HUDEP-2 (cell line): ENCODE results near the gene SIRT2.
A peak's percentile ranks its signal among the peaks of the same experiment; 100 is the strongest.

ENCODE experiments used
- DNase-seq, 76 experiments: peaks; one replicate each; lab custom pipeline; 2025; ENCODE audit not compliant: unreplicated experiment in 76 of 76; lab: John Stamatoyannopoulos, UW

SIRT2 gene

DNA sequence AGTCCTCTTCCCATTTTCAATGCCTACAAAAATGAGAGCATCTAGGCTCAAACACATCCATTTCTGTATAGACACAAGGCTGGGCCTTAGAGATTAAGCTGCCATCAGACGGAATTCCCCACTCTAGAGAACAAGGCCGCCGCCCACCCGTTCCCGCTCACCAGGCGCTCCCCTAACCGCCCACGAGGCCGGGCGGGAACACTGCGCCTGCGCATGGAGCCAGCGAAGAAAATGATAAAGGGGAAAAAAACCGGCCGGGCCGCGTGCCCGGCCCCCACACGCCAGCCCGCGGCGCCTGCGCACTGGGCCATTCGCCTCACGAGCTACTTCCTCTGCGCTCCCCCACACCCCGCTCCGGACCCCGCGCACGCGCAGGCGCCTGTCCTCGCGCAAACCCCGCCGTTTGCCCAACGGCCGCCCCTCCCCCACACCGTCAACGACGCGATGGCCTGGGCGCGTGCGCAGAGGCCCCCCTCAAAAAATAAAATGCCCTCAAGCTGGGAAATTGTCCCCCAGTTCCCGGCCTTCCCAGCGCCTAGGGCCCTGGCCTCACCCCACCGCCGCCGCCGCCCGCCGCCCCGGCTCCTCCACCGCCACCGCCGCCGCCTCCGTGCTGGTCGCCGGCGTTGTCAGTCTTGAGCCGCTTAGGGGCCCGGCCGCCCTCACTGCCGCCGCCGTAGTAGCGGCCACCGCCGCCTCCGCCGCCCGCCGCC, 50.1 kb downstream of the SIRT2 start:
- peak; percentile 71 to 100 (median 99) for DNase-seq

- peak in 2 of 76 experiments; percentile 19 to 44 for DNase-seq
Measured at GRCh38 chr19:38848299-38849146, 50.9 kb downstream of the SIRT2 start.

DNA sequence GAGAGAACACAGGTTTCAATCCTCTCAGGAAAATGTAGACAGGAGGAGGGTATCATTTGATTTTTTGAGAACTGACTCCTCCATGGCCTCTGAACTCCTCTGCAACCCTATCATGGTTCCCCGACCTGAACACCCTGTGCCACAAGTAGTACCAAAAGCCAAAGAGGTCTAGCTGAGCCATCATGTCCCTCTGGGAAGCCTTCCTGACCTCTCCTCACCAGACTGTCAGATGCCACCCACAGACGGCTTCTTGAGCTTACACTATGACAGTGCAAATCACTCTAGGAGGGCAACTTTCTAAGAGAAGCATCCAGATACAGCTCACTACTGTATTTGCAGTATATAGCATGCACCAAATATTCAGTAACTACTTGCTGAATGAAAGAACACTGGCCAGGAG, 53.3 kb downstream of the SIRT2 start:
- DNase-seq = no peak

DNA sequence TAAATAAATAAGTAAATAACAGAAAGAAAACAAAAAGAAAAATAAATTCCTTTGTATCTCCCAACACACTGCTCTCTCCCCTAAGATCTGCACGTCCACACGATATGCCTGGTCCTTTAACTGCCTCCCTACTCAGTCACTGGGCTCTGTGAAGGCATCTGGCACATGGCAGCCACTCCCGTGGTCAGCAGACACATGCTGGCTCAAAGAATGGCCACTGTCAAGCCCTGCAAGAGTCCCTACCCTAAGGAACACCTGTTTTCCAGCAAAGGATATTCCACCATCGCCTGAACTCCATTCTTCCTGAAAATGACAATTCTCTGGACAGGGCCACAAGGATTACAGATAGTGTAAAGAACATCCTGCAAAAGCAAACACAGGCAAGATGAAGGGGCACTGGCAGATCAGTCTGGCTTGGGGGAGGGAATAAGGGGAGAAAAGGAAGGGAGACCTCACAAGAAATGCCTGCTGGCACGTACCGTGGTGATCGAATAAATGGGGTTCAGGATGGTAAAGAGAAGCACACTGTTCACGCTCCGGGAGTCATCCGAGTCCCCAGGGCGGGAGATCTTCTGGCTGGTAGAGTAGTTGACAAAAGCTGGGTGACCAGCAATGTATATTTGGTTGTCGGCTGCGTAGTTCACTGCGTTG, 53.9 kb downstream of the SIRT2 start:
- no peak for DNase-seq

DNA sequence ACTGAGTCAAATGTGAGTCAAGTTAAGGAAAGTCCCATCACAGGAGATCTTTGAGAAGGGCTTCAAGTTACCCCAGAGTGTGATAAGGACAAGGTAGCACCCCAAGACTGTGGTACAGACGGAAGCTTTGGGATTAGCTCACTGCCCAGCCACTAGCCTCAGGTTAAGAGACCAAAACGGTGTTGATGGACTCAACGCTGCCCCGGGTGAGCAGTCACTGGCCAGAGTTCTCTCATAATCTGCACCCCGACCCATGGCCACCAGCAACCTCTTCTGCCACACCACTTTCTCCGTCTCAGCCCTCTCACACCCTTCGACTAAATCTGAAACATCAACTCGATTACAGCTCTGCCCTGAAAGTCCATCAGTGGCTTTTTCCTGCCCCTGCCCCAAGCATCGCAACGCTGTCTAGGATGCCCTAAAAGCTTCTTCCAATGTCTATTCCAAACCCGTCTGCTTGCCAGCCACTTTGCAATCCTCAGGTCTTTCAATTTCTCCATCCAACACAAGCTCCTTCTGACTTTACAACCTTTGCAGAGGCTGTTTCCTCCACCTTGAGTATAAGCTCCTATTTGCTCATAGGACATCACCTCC, 55.2 kb downstream of the SIRT2 start:
- DNase-seq = no peak

DNA sequence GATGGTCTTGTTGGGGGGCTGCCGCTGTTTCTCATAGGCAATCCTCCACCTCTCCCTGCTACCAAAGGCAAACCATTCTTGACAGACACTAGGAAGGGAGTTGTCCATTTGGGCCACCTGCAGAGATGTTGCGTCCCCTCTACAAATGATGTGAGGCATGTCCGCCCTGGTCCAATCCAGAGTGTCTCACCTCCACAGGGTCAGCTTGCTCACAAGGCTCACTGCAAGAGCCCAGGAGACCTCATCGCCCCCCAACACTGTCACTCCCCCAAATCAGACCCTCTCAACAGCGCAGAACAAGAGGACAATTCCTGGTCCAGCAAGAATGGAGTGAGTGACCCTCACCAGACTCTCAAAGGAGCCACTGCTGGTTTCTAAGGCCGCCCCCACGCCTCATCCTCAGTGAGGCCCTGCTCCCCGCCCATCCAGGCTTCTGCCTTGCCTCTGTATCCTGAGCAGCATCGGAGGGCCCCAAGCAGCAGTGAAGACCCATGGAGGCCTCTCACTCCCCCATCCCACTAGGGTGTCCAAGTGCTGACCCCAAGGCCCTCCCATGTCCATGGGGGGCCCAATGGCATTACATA, 56.2 kb downstream of the SIRT2 start:
- no peak for DNase-seq

GRCh38 chr19:38842439-38843174, 56.8 kb downstream of the SIRT2 start:
- DNase-seq = no peak

- no peak for DNase-seq
Measured at GRCh38 chr19:38841787-38842438, 57.5 kb downstream of the SIRT2 start.

DNA sequence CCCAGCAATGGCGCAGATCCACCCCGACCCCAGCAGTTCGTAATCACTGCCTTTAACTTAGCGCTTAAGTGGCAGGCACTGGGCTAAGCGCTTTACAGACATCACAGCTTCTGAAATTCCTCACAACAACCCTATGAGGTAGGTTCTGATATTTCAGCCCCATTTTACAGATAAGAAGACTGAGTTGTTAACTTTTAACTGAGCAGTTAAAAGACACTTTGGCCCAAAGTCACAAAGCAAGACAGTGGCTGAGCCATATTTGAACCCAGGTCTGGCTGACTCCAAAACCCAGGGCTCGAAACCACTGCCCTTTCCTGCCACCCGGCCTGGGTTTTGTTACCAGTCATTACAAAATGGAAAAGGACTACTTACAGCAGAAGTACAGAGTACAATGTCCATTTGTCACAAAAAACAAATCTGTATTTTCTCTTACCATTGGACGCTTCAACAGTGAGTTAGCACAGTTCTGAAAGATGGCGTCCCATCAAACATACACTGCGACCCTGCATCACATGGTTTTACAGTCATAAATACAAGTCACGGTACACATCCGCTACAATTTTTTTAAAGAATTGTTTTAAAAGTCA, 58.1 kb downstream of the SIRT2 start:
- DNase-seq = no peak

- no peak for DNase-seq
Measured at GRCh38 chr19:38840583-38840968, 58.8 kb downstream of the SIRT2 start.

DNA sequence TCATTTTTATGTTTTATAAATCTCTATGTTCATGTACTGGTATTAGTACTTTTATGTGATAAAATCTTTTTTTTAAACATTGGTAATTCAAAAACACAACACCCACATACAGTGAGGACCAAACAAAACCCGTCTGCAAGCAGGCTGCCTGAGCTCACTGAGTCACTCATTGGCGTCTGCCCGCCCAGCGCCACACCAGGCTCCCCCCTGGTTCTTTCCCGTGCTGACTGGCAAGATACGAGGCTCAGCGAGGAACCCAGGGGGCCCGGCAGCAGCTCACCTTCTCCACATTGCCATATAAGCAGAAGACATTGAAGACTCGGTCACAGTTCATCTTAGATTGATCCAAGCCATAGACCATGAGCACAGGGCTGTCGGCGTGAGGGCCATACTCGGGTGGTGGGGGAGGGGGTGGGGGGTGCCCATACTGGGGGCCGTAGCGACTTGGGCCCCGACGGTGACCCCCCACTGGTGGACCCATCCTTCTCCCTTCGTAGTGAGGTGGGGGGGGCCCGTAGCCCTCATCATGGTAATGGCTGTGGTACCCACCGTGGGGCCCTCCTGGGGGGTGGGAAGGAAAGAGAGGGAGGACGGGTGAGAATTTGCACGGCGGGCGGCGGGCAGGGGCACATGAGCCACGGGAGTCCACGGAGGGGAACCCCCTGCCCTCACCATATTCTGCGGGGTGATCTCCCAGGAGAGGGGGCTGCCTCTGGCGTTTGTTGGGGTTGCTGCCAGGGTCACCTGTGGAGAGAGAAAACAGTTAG, 59.4 kb downstream of the SIRT2 start:
- no peak for DNase-seq

DNA sequence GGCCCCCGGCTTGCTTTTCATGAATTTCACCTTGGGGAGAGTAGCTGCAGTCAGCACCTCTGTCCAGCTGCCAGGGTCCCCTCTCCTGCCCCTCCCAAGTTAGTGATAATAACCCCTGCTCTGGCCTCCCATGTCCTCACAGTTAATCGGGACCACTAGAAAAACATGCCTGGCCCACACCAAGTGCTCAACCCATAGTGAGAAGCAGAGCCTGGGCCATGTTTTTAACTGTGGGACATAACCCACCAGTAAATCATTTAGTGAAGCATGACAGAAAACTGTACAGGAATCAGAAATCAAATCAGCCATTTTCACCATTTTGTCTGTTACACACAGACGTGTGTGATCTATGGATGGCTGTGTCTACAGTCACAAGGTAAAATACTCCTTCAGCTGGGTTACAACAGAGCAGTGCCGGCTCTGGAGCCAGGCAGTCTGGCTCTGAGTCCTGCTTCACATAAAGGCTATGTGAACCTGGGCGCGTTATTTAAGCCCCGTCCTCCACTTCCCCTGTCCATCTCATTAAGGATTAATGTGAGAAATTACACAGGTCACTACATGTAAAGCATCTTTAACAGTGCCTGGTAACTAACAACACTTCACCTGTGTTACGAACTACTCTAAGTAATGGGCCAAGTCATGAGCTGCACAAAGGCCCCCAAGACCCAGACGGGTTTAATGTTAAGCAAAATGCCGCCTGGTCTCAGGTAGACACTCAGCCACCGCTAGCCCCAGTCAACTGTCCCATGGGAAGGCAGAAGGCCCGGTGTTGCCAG, 60.2 kb downstream of the SIRT2 start:
- no peak for DNase-seq

DNA sequence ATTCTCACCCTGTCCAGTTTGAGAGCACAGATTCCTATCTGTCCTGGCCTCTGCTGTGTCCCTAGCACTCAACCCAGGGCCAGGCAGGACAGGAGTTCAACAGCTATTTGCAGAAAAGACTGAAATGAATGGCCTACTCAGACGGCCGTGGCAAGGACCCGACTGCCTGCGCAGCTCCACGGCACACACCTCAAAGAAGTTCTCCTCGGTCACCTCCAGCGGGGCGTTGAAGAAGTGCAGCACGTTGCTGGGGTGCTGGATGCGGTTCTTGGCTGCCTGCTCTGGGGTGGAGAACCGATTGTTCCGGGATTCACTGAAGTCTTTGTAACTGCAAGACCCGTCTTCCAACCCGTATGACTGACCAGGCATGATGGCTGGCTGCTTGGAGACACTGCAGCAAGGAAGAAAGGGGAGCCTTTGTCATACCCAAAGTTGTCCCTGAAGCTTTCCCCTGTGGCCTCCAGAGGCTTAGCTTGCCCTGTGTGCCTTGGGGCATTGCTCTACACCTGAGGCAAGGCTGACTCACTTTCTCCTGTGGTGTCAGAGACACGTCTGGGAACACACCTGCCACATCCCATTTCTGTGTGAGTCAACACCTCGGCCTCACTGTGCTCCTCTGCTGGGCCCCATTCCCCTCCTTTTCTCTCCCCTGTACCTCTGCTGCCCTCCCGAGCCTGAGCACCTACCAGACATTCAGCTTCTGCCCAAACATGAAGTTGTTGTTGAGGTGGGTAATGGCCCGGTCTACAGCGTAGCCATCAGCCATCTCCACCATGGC, 61.0 kb downstream of the SIRT2 start:
- DNase-seq = no peak

- no peak for DNase-seq
Measured at GRCh38 chr19:38837656-38838121, 61.7 kb downstream of the SIRT2 start.

DNA sequence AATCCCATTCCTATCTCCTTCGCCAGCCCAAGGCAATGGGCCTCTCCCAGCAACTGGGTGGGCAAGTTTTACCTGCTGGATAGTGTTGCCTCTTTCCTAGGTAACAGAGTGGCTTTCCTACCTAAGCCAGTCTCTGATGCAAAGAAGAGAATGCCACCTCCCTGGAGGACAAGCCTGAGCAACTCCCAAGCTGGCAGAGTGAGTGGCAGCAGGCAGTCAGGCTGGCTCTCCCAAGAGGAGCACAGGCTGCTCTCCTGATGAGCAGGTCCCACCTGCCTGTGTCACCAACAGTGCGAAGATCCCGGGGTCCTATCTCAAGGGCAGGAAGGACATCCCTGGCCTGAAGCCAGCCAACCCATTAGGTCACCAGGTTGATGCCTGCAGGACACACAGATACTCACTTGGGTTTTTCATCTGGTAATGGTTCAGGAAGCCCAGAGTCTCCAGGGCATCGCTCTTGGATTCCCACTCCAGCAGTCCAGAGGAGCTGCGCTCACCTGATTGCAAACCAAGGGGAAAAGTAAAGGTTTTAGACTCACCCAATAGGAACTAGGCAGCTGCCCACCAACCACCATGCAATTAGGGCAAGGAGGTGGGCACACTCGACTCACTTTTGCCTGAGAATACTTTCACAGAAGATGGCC, 62.3 kb downstream of the SIRT2 start:
- no peak for DNase-seq

DNA sequence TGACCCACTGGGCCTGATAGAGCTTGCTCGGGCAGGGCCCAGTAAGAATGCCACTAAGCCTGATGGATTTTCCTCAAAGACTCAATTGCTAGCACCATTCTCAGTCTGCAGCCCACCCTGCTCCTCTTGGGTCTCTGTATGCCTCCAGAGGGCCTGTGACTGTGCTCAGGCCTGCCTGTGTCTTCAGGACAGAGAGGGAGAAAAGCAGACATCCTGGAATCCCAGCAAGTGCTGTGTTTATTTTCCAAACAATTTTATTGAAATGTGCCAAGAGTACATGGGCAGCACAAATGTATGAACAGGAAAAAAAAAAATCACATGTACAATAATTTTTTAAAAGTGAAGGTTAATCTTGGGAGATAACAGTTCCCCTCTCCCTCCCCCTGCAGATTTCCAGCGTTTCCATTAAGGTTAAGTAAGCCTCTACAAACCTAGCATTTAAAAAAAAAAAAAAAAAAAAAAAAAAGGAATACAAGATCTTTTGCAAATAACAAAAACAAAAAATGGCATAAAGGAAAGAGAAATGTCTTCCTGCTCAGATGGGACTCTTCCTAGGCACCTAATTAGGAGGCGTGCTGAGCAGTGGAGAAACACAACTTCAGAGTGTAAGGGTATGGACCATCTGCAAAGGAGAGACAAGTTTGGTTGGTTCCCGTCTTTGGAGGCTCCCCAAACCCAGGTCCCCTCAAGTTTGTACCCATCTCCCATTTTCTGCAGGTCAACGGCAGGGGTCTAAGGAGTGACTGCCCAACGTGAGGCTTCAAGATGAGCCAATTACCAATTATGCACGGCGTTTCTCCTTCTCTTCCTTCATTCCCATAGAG, 63.0 kb downstream of the SIRT2 start:
- DNase-seq = no peak
